ENCODE measurements around the gene B4GALT4. TPM values are rescaled to one million over a fixed set of nuclear protein-coding genes. Genes with fewer than 3 reads are reported as not detected.

Gene B4GALT4
- polyA plus RNA-seq, 1 of the 3 experiments (the other 2 are of a cell fraction) = 15.7 TPM

DNA sequence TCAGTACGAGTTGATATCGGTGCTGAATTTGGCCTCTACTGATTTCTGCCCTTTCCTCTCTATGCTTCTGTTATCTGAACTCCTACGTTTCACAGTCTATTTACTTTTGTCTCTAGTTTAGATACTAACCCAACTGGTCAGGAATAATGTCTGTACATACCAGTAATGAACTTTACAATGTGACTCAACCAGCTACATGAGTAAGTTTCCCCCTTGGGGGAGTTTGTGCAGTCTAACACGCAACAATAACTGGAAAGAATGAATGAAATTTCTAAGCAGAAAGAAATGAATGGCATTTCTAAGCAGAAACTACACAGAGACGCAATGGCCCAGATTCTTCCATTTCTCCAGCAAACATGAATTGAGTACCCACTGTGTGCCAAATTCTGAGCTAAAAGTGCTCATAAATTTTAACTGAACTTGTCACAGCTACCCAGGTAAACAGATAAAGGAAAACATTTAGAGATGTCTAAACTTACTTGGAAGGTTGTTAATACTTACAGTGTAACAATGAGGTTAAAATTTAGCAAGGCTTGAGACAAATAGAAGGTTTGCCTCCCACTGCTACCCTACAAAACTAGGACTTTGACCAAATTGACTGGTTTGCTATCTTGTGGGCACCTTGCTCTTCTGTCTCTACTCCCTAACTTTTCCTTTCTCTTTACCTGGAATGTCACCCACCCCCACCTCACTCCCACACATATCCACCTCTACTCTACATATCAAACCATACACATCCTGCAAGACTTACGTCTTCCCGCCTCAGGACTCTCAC lies 55.7 kb downstream of the B4GALT4 start (continued):
- TF ChIP-seq, protein P1, sequence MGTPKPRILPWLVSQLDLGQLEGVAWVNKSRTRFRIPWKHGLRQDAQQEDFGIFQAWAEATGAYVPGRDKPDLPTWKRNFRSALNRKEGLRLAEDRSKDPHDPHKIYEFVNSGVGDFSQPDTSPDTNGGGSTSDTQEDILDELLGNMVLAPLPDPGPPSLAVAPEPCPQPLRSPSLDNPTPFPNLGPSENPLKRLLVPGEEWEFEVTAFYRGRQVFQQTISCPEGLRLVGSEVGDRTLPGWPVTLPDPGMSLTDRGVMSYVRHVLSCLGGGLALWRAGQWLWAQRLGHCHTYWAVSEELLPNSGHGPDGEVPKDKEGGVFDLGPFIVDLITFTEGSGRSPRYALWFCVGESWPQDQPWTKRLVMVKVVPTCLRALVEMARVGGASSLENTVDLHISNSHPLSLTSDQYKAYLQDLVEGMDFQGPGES (IDR thresholded peaks at IDR 0.05; ENCODE audit: low read depth, low read length) = no peak
- TF ChIP-seq TAF1 (IDR thresholded peaks at IDR 0.05; ENCODE audit: borderline replicate concordance, low read depth, low read length) (no peak), MXI1 (IDR thresholded peaks at IDR 0.05; ENCODE audit: low read depth, low read length) (no peak), YY1 (IDR thresholded peaks at IDR 0.05; ENCODE audit: low read depth) (no peak), RFX5 (IDR thresholded peaks at IDR 0.05; ENCODE audit: low read length) (no peak)
- TF ChIP-seq, protein P2, sequence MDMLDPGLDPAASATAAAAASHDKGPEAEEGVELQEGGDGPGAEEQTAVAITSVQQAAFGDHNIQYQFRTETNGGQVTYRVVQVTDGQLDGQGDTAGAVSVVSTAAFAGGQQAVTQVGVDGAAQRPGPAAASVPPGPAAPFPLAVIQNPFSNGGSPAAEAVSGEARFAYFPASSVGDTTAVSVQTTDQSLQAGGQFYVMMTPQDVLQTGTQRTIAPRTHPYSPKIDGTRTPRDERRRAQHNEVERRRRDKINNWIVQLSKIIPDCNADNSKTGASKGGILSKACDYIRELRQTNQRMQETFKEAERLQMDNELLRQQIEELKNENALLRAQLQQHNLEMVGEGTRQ (IDR thresholded peaks at IDR 0.05; ENCODE audit: borderline replicate concordance, low read depth, low read length) = no peak

DNA sequence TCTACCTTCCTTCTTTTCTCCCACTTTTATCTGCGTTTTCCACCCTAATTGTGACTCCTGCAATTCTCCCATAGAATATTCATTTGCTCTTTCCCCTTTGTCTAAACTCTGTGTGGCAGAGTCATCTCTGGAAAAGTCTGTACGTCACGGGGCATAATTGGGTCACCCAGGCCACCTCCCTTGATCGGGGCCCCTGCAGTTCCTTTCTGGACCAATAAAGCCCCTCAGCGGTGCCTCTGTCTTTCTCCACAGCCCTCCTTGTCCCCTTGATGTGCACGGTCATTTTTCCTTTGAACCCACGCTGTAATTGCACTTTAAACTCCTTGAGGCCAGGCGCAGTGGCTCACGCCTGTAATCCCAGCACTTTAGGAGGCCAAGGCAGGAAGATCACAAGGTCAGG lies 56.6 kb downstream of the B4GALT4 start:
- H3K9me3 ChIP-seq = no peaks in the 10 kb centered on the region
- no peak overlapping the region for H3K4me3 ChIP-seq (ENCODE audit: low read depth in 2 of 2, low read length in 1 of 2)
- no peak for DNase-seq
- H3K27ac ChIP-seq (ENCODE audit: low read depth in 2 of 2, low read length in 1 of 2) = no peak overlapping the region
- H3F3A ChIP-seq (replicated peaks; ENCODE audit: insufficient read depth) = no peaks in the 10 kb centered on the region
- no peak for TF ChIP-seq RFX5 (IDR thresholded peaks at IDR 0.05; ENCODE audit: low read length)
- TF ChIP-seq, protein P3, sequence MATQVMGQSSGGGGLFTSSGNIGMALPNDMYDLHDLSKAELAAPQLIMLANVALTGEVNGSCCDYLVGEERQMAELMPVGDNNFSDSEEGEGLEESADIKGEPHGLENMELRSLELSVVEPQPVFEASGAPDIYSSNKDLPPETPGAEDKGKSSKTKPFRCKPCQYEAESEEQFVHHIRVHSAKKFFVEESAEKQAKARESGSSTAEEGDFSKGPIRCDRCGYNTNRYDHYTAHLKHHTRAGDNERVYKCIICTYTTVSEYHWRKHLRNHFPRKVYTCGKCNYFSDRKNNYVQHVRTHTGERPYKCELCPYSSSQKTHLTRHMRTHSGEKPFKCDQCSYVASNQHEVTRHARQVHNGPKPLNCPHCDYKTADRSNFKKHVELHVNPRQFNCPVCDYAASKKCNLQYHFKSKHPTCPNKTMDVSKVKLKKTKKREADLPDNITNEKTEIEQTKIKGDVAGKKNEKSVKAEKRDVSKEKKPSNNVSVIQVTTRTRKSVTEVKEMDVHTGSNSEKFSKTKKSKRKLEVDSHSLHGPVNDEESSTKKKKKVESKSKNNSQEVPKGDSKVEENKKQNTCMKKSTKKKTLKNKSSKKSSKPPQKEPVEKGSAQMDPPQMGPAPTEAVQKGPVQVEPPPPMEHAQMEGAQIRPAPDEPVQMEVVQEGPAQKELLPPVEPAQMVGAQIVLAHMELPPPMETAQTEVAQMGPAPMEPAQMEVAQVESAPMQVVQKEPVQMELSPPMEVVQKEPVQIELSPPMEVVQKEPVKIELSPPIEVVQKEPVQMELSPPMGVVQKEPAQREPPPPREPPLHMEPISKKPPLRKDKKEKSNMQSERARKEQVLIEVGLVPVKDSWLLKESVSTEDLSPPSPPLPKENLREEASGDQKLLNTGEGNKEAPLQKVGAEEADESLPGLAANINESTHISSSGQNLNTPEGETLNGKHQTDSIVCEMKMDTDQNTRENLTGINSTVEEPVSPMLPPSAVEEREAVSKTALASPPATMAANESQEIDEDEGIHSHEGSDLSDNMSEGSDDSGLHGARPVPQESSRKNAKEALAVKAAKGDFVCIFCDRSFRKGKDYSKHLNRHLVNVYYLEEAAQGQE (IDR thresholded peaks at IDR 0.05; ENCODE audit: low read depth, low read length) = no peak
- POLR2A ChIA-PET = no interaction called here
- no peak overlapping the region for H3K4me2 ChIP-seq
- no peak overlapping the region for H2AFZ ChIP-seq (ENCODE audit: low read depth)
- H3K36me3 ChIP-seq (replicated peaks in 1 of 2; ENCODE audit: control insufficient read depth in 1 of 2, insufficient read depth in 2 of 2, low read length in 1 of 2) = no peaks in the 10 kb centered on the region
- H3K27me3 ChIP-seq (ENCODE audit: insufficient read depth) = no peaks in the 10 kb centered on the region
- H3K9ac ChIP-seq = no peak overlapping the region
- no peaks in the 10 kb centered on the region; a peak in 1 of 4 replicates for H3K4me1 ChIP-seq (ENCODE audit: control insufficient read depth in 1 of 2, insufficient read depth in 2 of 2, low read depth in 1 of 2, low read length in 1 of 2)
- H3K9me2 ChIP-seq = no peaks in the 10 kb centered on the region
- 52% methylated on average over 9 of the region's 9 CpGs for WGBS (ENCODE audit: low lambda C conversion rate)
- no peaks in the 10 kb centered on the region for H4K20me1 ChIP-seq (ENCODE audit: insufficient read depth)
- H3K79me2 ChIP-seq (ENCODE audit: insufficient read depth) = no peaks in the 10 kb centered on the region
- CTCF ChIA-PET = no interaction called here
